ENCODE data around the gene CCDC201. TPM values are rescaled to one million over a fixed set of nuclear protein-coding genes. Genes with fewer than 3 reads are reported as not detected.

The CCDC201 gene
- polyA plus RNA-seq, 2 of the 4 experiments (the other 2 are of a cell fraction), result 0.03 TPM; not detected in 1

GRCh38 chr7:45911311-45911710, 38.4 kb upstream of the CCDC201 start:
- ChIA-PET CTCF (interaction anchor here (1.5 kb wide), 1 partner anchor 11 kb away, joined by 10 read pairs; the partner anchor contains the start of gene IGFBP3), POLR2A (interaction anchor here (1.0 kb wide), 1 partner anchor 9 kb away, joined by 3 read pairs; the partner anchor contains the start of gene IGFBP3)
- Histone ChIP-seq H3K4me1 (no peaks in the 10 kb centered on the region), H3K4me3 (no peak overlapping the region), H3K27ac (no peak overlapping the region), H3K9me3 (no peaks in the 10 kb centered on the region), H3K4me2 (no peak overlapping the region)
- peak; percentile 13 to 54; a peak in 5 of 6 replicates for ATAC-seq
- no peak for DNase-seq (ENCODE audit: low read depth in 1 of 2, low spot score in 1 of 2)
- 86% methylated on average over 9 of the region's 9 CpGs for WGBS (ENCODE audit: missing lambda C conversion rate)
- TF ChIP-seq CEBPB (IDR thresholded peaks at IDR 0.05) (no peak), NFE2L2 (conservative IDR thresholded peaks at IDR 0.05; ENCODE audit: low read length) (no peak), POLR2AphosphoS2 (conservative IDR thresholded peaks at IDR 0.05; ENCODE audit: low read length) (peak; percentile 71; the same call in 1 of the 2 replicates)
- FAIRE-seq, result no peak

GRCh38 chr7:45910855-45911254, 38.0 kb upstream of the CCDC201 start:
- H3K27ac ChIP-seq, result no peak overlapping the region
- H3K4me1 ChIP-seq, result no peaks in the 10 kb centered on the region
- H3K4me3 ChIP-seq, result no peak overlapping the region
- FAIRE-seq (no peak), ATAC-seq (peak in 1 of 2 experiments; percentile 7; a peak in 2 of 6 replicates), DNase-seq (ENCODE audit: low read depth in 1 of 2, low spot score in 1 of 2) (no peak)
- CTCF ChIA-PET, result interaction anchor here (1.5 kb wide), 1 partner anchor 11 kb away, joined by 10 read pairs; the partner anchor contains the start of gene IGFBP3
- TF ChIP-seq RCOR1 (IDR thresholded peaks at IDR 0.05; ENCODE audit: low read depth, low read length) (no peak), HDAC2 (IDR thresholded peaks at IDR 0.05) (no peak)
- H3K9me3 ChIP-seq, result no peaks in the 10 kb centered on the region
- no peak overlapping the region for H3K4me2 ChIP-seq
- POLR2A ChIA-PET, result interaction anchor here (1.0 kb wide), 1 partner anchor 10 kb away, joined by 3 read pairs; the partner anchor contains the start of gene IGFBP3
- WGBS (ENCODE audit: missing lambda C conversion rate), result 71% methylated on average over 3 of the region's 3 CpGs

- no peak for DNase-seq (ENCODE audit: low read depth in 1 of 2, low spot score in 1 of 2)
- no peak for TF ChIP-seq CBX8 (IDR thresholded peaks at IDR 0.05)
- TF ChIP-seq PHF8 (IDR thresholded peaks at IDR 0.05; ENCODE audit: borderline replicate concordance, low read depth), result no peak
- TF ChIP-seq MAZ (IDR thresholded peaks at IDR 0.05; ENCODE audit: borderline replicate concordance, low read depth, low read length), result no peak
- no peak for TF ChIP-seq NFE2L2 (conservative IDR thresholded peaks at IDR 0.05; ENCODE audit: low read length)
- no peak for TF ChIP-seq GATA3 (IDR thresholded peaks at IDR 0.05; ENCODE audit: borderline replicate concordance)
- no peak for TF ChIP-seq HOXB13 (CRISPR knock-in tag; IDR thresholded peaks at IDR 0.05; ENCODE audit: low read depth)
- TF ChIP-seq CTCF (IDR thresholded peaks at IDR 0.05), result no peak
- TF ChIP-seq HES2 (IDR thresholded peaks at IDR 0.05), result no peak
- no peak for TF ChIP-seq ZC3H11A (IDR thresholded peaks at IDR 0.05)
- TF ChIP-seq ESRRA (IDR thresholded peaks at IDR 0.05; ENCODE audit: borderline replicate concordance, low read length), result no peak
- CTCF ChIA-PET, result interaction anchor here (1.1 to 2.6 kb wide), 3 partner anchors 9 to 1271 kb away, joined by 4 to 13 read pairs (median 7); no protein-coding TSS in a partner anchor
- Histone ChIP-seq H3K27ac (no peak overlapping the region), H3K4me1 (no peaks in the 10 kb centered on the region), H3K4me3 (no peak overlapping the region), H3K9me3 (0 out of 3 replicates have a peak, but pooled peaks cover 5% of the 10 kb centered on the region), H3K4me2 (no peak overlapping the region)
- FAIRE-seq, result no peak
- peak in 1 of 2 experiments; percentile 18; a peak in 3 of 6 replicates for ATAC-seq
- POLR2A ChIA-PET, result no interaction called here
Measured at GRCh38 chr7:45909561-45909960, 36.7 kb upstream of the CCDC201 start.

GRCh38 chr7:45902820-45903219, 29.9 kb upstream of the CCDC201 start:
- Histone ChIP-seq H3K27ac (no peak overlapping the region), H3K9me3 (peaks cover 10% of the 10 kb centered on the region; the same call in 1 of the 3 replicates), H3K4me3 (no peak overlapping the region), H3K4me1 (no peaks in the 10 kb centered on the region), H3K4me2 (no peak overlapping the region)
- no peak for DNase-seq (ENCODE audit: low read depth in 1 of 2, low spot score in 1 of 2)
- no peak for FAIRE-seq
- ChIA-PET POLR2A (no interaction called here), CTCF (interaction anchor here (1.1 to 1.8 kb wide), 7 partner anchors 12 to 1277 kb away, joined by 3 to 17 read pairs (median 8); no protein-coding TSS in a partner anchor)
- WGBS (ENCODE audit: missing lambda C conversion rate), result 55% methylated on average over 1 of the region's 1 CpG
- ATAC-seq, result no peak; a peak in 1 of 6 replicates
- TF ChIP-seq PHF8 (IDR thresholded peaks at IDR 0.05; ENCODE audit: borderline replicate concordance, low read depth), result no peak
- no peak for TF ChIP-seq EHF (CRISPR knock-in tag; IDR thresholded peaks at IDR 0.05)
- TF ChIP-seq CBX8 (IDR thresholded peaks at IDR 0.05), result no peak
- TF ChIP-seq USF2 (IDR thresholded peaks at IDR 0.05), result no peak
- no peak for TF ChIP-seq ZC3H11A (IDR thresholded peaks at IDR 0.05)
- TF ChIP-seq ELK1 (IDR thresholded peaks at IDR 0.05; ENCODE audit: low read depth, low read length), result no peak
- no peak for TF ChIP-seq POLR2AphosphoS2 (conservative IDR thresholded peaks at IDR 0.05; ENCODE audit: low read length)
- no peak for TF ChIP-seq HES2 (IDR thresholded peaks at IDR 0.05)
- no peak for TF ChIP-seq TP53 (CRISPR knock-in tag; IDR thresholded peaks at IDR 0.05)
- TF ChIP-seq FOSB (CRISPR knock-in tag; IDR thresholded peaks at IDR 0.05), result no peak
- TF ChIP-seq MAFK (IDR thresholded peaks at IDR 0.05; ENCODE audit: partially characterized antibody), result no peak
- no peak for TF ChIP-seq FOXS1 (CRISPR knock-in tag; IDR thresholded peaks at IDR 0.05)
- no peak for TF ChIP-seq SREBF2 (IDR thresholded peaks at IDR 0.05)
- no peak for TF ChIP-seq ZFP36 (IDR thresholded peaks at IDR 0.05; ENCODE audit: borderline replicate concordance, partially characterized antibody)
- TF ChIP-seq ZNF302 (CRISPR knock-in tag; IDR thresholded peaks at IDR 0.05), result no peak

Measured in A549 (cell line).